Bone marrow (tissue), 2 donors: Measurements from ENCODE around the gene COG1.

Experiments used
- DNase-seq, 2 donors: peaks; one replicate each; lab custom pipeline; 2025; lab: John Stamatoyannopoulos, UW

COG1 gene

GRCh38 chr17:73168667-73169066 lies 24.2 kb upstream of the COG1 start:
- no peak for DNase-seq

- DNase-seq: no peak
Measured at GRCh38 chr17:73170324-73170723, 22.5 kb upstream of the COG1 start.

- DNase-seq: no peak
Measured at GRCh38 chr17:73172252-73172651, 20.6 kb upstream of the COG1 start.

GRCh38 chr17:73174126-73174525 lies 18.7 kb upstream of the COG1 start:
- no peak for DNase-seq

GRCh38 chr17:73175962-73176565 lies 16.8 kb upstream of the COG1 start:
- no peak for DNase-seq

- DNase-seq: no peak
Measured at GRCh38 chr17:73179387-73179786, 13.5 kb upstream of the COG1 start.

- DNase-seq: no peak
Measured at GRCh38 chr17:73179878-73180277, 13.0 kb upstream of the COG1 start.

GRCh38 chr17:73182616-73183310 lies 10.1 kb upstream of the COG1 start:
- DNase-seq: no peak

GRCh38 chr17:73184136-73184993 lies 8.5 kb upstream of the COG1 start:
- DNase-seq: peak in 1 of 2 donors; percentile 14

- no peak for DNase-seq
Measured at GRCh38 chr17:73186283-73187050, 6.4 kb upstream of the COG1 start.

- DNase-seq: no peak
Measured at GRCh38 chr17:73187203-73187769, 5.6 kb upstream of the COG1 start.

GRCh38 chr17:73188011-73188410 lies 4.8 kb upstream of the COG1 start:
- no peak for DNase-seq

GRCh38 chr17:73189417-73190099 lies 3.3 kb upstream of the COG1 start:
- DNase-seq: no peak

- DNase-seq: peak; percentile 24 to 46
Measured at GRCh38 chr17:73191443-73192205, 1.2 kb upstream of the COG1 start.

GRCh38 chr17:73192206-73192893 lies 505 bp upstream of the COG1 start:
- peak; percentile 67 to 77 for DNase-seq

- no peak for DNase-seq
Measured at GRCh38 chr17:73194514-73195222, 1.8 kb downstream of the COG1 start.

- no peak for DNase-seq
Measured at GRCh38 chr17:73196500-73196899, 3.6 kb downstream of the COG1 start.

GRCh38 chr17:73197161-73197560 lies 4.3 kb downstream of the COG1 start:
- no peak for DNase-seq
